Neural crest cell (in vitro differentiated cells): Measurements from ENCODE around the gene CETN2. TPM values are rescaled to one million over a fixed set of nuclear protein-coding genes. Genes with fewer than 3 reads are reported as not detected.

Experiments
- DNase-seq: peaks from one replicate; pipeline ENCODE4 v3.0.0; 2021; ENCODE audit warnings: low read depth, mixed read lengths, low spot score
- H3K27ac Mint-ChIP-seq: one replicate; pipeline ENCODE4 v1.8.0; 2021; ENCODE audit warnings: mild to moderate bottlenecking, mixed read lengths; ENCODE audit not compliant: unreplicated experiment
- H3K27me3 Mint-ChIP-seq: 2 replicates; pipeline ENCODE4 v1.8.0; 2021; ENCODE audit warnings: low read depth, mild to moderate bottlenecking, mixed read lengths
- H3K36me3 Mint-ChIP-seq: 2 replicates; pipeline ENCODE4 v1.8.0; 2021; ENCODE audit warnings: low read depth, mild to moderate bottlenecking, mixed read lengths
- H3K4me1 Mint-ChIP-seq: 2 replicates; pipeline ENCODE4 v1.8.0; 2021; ENCODE audit warnings: mixed read lengths
- H3K4me3 Mint-ChIP-seq: one replicate; pipeline ENCODE4 v1.8.0; 2021; ENCODE audit warnings: mild to moderate bottlenecking, mixed read lengths
- H3K9me3 Mint-ChIP-seq: 2 replicates; pipeline ENCODE4 v1.8.0; 2021; ENCODE audit warnings: mixed read lengths
- total RNA-seq: library from RNA; stranded (reverse); gene quantifications from 2 replicates; pipeline ENCODE4 v1.2.1, GENCODE V29; 2021
- TF ChIP-seq, protein P1 (sequence below): fragments of 200-600 bp; sonication (generic); conservative IDR thresholded peaks from 2 replicates; pipeline ENCODE4 v1.5.0; 2021; ENCODE audit warnings: antibody characterized with exemption, mild to moderate bottlenecking

The CETN2 gene
- total RNA-seq, 1 donor from 2014 or later, result 60.4 TPM

DNA sequence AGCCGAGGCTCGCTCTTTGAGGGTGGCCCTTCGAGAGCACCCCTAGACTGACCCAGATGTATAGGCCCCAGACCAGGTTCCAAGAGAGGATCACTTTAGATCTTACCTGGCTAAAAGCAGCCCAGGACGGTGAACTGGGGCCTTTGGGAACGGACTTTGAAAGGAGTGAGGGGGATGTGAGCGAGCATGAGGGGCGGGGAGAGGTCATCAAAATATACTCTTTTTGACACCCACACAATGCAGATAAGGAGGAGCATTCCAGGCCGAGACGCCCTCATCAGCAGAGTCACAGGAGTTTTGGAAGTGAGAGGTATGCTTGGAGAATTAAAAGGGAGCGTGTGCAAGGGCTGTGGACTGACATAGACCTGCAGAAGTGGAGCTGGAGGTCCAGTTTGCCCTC lies 834 bp upstream of the CETN2 start:
- peak overlapping the region; percentile 100 for H3K4me3 Mint-ChIP-seq
- no peaks in the 10 kb centered on the region for H3K27me3 Mint-ChIP-seq
- TF ChIP-seq, protein P1, sequence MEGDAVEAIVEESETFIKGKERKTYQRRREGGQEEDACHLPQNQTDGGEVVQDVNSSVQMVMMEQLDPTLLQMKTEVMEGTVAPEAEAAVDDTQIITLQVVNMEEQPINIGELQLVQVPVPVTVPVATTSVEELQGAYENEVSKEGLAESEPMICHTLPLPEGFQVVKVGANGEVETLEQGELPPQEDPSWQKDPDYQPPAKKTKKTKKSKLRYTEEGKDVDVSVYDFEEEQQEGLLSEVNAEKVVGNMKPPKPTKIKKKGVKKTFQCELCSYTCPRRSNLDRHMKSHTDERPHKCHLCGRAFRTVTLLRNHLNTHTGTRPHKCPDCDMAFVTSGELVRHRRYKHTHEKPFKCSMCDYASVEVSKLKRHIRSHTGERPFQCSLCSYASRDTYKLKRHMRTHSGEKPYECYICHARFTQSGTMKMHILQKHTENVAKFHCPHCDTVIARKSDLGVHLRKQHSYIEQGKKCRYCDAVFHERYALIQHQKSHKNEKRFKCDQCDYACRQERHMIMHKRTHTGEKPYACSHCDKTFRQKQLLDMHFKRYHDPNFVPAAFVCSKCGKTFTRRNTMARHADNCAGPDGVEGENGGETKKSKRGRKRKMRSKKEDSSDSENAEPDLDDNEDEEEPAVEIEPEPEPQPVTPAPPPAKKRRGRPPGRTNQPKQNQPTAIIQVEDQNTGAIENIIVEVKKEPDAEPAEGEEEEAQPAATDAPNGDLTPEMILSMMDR, result no peak
- H3K27ac Mint-ChIP-seq, result peak overlapping the region; percentile 93
- H3K4me1 Mint-ChIP-seq, result peaks cover 41% of the 10 kb centered on the region
- no peak for DNase-seq
- peaks cover 2% of the 10 kb centered on the region for H3K9me3 Mint-ChIP-seq
- peaks cover 29% of the 10 kb centered on the region for H3K36me3 Mint-ChIP-seq

DNA sequence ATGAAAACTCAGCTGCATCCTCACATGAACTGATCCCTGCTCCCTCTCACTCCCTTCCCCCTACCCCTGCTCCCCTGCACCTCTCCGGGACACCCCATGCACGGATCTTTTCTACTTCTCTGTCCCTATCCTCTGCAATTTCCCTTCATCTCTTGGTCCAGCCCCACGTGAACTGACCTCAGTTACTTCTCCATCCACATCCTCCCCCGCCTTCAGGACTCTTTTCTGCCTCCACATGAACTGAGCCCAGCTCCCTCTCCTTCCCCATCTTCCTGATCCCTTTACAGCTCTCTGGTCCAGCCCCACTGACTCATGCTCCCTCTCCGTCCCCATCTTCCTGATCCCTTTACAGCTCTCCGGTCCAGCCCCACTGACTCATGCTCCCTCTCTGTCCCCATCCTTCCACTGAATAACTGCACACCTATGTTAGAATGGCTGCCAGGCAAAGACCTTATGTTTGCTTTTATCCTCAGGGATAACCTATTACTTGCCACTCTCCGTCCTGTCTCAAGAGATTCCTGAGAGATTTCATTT lies 5.6 kb downstream of the CETN2 start:
- Mint-ChIP-seq H3K4me3 (no peak overlapping the region), H3K4me1 (peaks cover 9% of the 10 kb centered on the region), H3K27me3 (peaks cover 6% of the 10 kb centered on the region), H3K36me3 (no peaks in the 10 kb centered on the region), H3K27ac (no peak overlapping the region), H3K9me3 (no peaks in the 10 kb centered on the region)
- DNase-seq, result no peak
- TF ChIP-seq, protein P1, result no peak

DNA sequence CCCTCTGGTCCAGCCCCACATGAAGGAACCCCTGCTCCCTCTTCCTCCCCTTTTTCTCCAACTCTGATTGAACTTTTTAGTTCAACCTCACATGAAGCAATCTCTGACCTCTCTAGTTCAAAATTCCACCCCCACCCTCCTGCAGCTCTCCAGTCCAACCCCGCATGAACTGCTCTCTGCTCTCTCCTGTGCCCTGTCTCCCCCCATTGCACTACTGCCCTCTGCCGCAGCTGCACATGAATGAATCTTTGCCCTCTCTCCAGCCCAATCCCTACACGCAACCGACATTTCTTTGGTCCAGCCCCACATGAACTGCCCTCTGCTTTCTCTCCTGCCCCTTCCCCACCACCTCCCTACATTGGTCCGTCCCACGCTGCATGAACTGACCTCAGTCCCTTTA lies 6.9 kb downstream of the CETN2 start:
- Mint-ChIP-seq H3K4me3 (no peak overlapping the region), H3K27me3 (peaks cover 6% of the 10 kb centered on the region), H3K36me3 (no peaks in the 10 kb centered on the region), H3K4me1 (no peaks in the 10 kb centered on the region), H3K9me3 (no peaks in the 10 kb centered on the region), H3K27ac (no peak overlapping the region)
- no peak for DNase-seq
- TF ChIP-seq, protein P1, result no peak

DNA sequence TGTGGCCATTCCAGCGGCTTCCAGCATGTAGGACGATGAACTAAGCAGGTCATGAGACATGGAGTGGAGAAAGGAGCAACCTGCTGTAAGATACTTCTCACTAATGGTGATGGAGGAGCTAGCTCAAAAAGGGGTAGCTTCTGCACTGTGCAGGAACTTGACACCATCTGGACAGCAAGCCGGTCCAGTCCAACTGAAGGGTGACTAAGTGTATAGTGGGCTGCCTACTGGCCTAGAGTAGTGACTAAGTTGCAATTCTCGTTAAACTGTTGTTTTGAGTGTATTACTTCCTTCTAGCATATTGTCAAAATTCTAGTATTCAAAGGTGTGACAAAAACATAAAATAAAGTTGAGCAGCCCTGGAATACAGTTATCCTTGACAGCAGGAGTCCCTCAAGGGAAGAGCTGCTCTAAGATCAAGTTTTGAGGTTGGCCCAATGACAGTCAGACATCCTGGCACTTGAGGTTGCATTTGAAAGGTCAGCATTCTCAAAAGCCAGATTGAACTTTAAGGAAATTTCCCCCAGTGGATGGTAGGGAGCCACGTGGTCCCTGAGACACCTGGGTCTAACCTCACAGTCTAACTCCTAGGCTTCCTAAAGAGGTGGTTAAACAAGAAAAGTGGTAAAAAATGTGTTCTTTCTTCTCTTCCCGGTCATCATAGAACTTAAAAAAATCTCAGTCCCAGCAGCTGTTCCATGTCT lies 8.0 kb downstream of the CETN2 start:
- H3K27ac Mint-ChIP-seq, result no peak overlapping the region
- no peaks in the 10 kb centered on the region for H3K36me3 Mint-ChIP-seq
- TF ChIP-seq, protein P1, result no peak
- DNase-seq, result no peak
- no peaks in the 10 kb centered on the region for H3K4me1 Mint-ChIP-seq
- no peaks in the 10 kb centered on the region for H3K9me3 Mint-ChIP-seq
- peaks cover 6% of the 10 kb centered on the region for H3K27me3 Mint-ChIP-seq
- H3K4me3 Mint-ChIP-seq, result no peak overlapping the region

DNA sequence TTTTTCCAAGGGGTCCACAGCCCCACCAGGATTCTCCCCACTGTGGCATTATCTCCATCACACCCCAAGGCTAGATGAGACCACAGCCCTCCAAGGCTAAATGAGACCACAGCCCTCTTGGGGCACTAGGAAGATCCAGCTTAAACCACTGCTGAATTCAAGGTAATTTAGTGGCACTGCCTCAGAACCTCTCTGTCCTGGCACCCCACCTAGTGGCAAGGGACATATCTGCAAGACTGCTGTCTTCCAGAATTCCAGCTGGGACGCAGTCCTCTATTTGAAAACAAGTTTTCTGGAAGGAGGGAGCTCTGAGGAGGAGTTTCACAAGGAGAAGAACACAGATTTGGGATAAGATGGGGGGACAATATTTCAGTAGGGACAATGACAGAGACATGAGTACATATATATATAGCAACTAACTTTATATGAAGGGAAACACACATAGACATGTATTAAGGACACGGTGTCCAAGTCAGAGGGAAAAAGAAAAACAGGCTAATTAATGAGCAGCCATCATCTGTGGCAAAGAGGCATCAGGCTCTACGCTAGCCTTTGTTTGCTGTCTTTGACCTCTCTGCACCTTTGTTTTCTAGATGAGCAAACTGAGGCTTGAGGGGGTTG lies 9.3 kb downstream of the CETN2 start:
- Mint-ChIP-seq H3K27ac (no peak overlapping the region), H3K27me3 (peaks cover 6% of the 10 kb centered on the region), H3K4me1 (peaks cover 5% of the 10 kb centered on the region), H3K4me3 (no peak overlapping the region), H3K36me3 (no peaks in the 10 kb centered on the region), H3K9me3 (no peaks in the 10 kb centered on the region)
- TF ChIP-seq, protein P1, result peak; percentile 64
- peak; percentile 39 for DNase-seq
